H9 (cell line): ENCODE results near the gene PLEKHG3. TPM values are rescaled to one million over a fixed set of nuclear protein-coding genes. Genes with fewer than 3 reads are reported as not detected.

ENCODE experiments used
- DNase-seq: peaks from one replicate; pipeline ENCODE4 v3.0.0-alpha.2; 2017
- H2AFZ ChIP-seq: one replicate; pipeline ENCODE4 v1.6.1; 2013; ENCODE audit warnings: mild to moderate bottlenecking, low read length, control low read depth, moderate library complexity
- H2AK5ac ChIP-seq: 2 replicates; pipeline ENCODE4 v1.6.1; 2013; ENCODE audit warnings: low read length, control low read depth, mixed read lengths; ENCODE audit not compliant: insufficient read length
- H2BK120ac ChIP-seq: one replicate; pipeline ENCODE4 v1.6.1; 2013; ENCODE audit warnings: low read depth, mild to moderate bottlenecking, low read length, control low read depth, inconsistent platforms; ENCODE audit not compliant: poor library complexity, severe bottlenecking
- H2BK12ac ChIP-seq: 2 replicates; pipeline ENCODE4 v1.6.1; 2013; ENCODE audit warnings: low read length, control low read depth, mixed read lengths, low read depth; ENCODE audit not compliant: insufficient read length
- H2BK15ac ChIP-seq: 2 replicates; pipeline ENCODE4 v1.6.1; 2013; ENCODE audit warnings: low read depth, low read length, control low read depth
- H2BK20ac ChIP-seq: one replicate; pipeline ENCODE4 v1.6.1; 2013; ENCODE audit warnings: low read depth, mild to moderate bottlenecking, low read length, control low read depth, inconsistent platforms; ENCODE audit not compliant: poor library complexity, severe bottlenecking
- H2BK5ac ChIP-seq: 2 replicates; pipeline ENCODE4 v1.6.1; 2013; ENCODE audit warnings: low read length, control low read depth, mixed read lengths; ENCODE audit not compliant: insufficient read length
- H3K14ac ChIP-seq: 2 replicates; pipeline ENCODE4 v1.6.1; 2013; ENCODE audit warnings: low read length, control low read depth; ENCODE audit not compliant: insufficient read depth
- H3K18ac ChIP-seq: 2 replicates; pipeline ENCODE4 v1.6.1; 2013; ENCODE audit warnings: low read depth, mild to moderate bottlenecking, mixed read lengths, low read length, control low read depth; ENCODE audit not compliant: insufficient read length
- H3K23ac ChIP-seq: 2 replicates; pipeline ENCODE4 v1.6.1; 2013; ENCODE audit warnings: low read length, control low read depth, mixed read lengths, low read depth; ENCODE audit not compliant: insufficient read length
- H3K23me2 ChIP-seq: 2 replicates; pipeline ENCODE4 v1.6.1; 2013; ENCODE audit warnings: low read depth, mild to moderate bottlenecking, mixed read lengths, low read length, control low read depth; ENCODE audit not compliant: insufficient read length, poor library complexity, severe bottlenecking
- H3K27ac ChIP-seq: 2 replicates; pipeline ENCODE4 v1.5.1; 2013; ENCODE audit warnings: low read length, control low read depth, mixed read lengths, low read depth; ENCODE audit not compliant: insufficient read length
- H3K27me3 ChIP-seq: 2 replicates; pipeline ENCODE4 v1.6.1; 2013; ENCODE audit warnings: low read length, control low read depth, inconsistent platforms; ENCODE audit not compliant: insufficient read depth
- H3K4ac ChIP-seq: 2 replicates; pipeline ENCODE4 v1.6.1; 2013; ENCODE audit warnings: low read depth, mild to moderate bottlenecking, control low read depth, inconsistent platforms, low read length, moderate library complexity
- H3K4me1 ChIP-seq: 2 replicates; pipeline ENCODE4 v1.6.1; 2013; ENCODE audit warnings: low read length, control low read depth, inconsistent platforms; ENCODE audit not compliant: insufficient read depth
- H3K4me2 ChIP-seq: 2 replicates; pipeline ENCODE4 v1.6.1; 2013; ENCODE audit warnings: low read length, control low read depth, mixed read lengths; ENCODE audit not compliant: insufficient read length, insufficient read depth
- H3K56ac ChIP-seq: 2 replicates; pipeline ENCODE4 v1.6.1; 2013; ENCODE audit warnings: low read depth, mild to moderate bottlenecking, mixed read lengths, low read length, control low read depth; ENCODE audit not compliant: insufficient read length
- H3K79me1 ChIP-seq: 2 replicates; pipeline ENCODE4 v1.6.1; 2013; ENCODE audit warnings: low read depth, mild to moderate bottlenecking, moderate library complexity, low read length, control low read depth, inconsistent platforms; ENCODE audit not compliant: insufficient read depth, poor library complexity, severe bottlenecking
- H3K79me2 ChIP-seq: 2 replicates; pipeline ENCODE4 v1.6.1; 2013; ENCODE audit warnings: low read length, control low read depth, inconsistent platforms; ENCODE audit not compliant: insufficient read depth
- H3K9ac ChIP-seq: 2 replicates; pipeline ENCODE4 v1.6.1; 2013; ENCODE audit warnings: low read length, control low read depth, mixed read lengths; ENCODE audit not compliant: insufficient read length; ENCODE audit errors: extremely low read depth
- H3K9me3 ChIP-seq: one replicate; pipeline ENCODE4 v1.6.1; 2013; ENCODE audit warnings: low read depth, low read length, inconsistent platforms; ENCODE audit not compliant: control insufficient read depth
- H3T11ph ChIP-seq: one replicate; pipeline ENCODE4 v1.6.1; 2013; ENCODE audit warnings: mild to moderate bottlenecking, low read length, control low read depth, inconsistent platforms
- H4K20me1 ChIP-seq: one replicate; pipeline ENCODE4 v1.6.1; 2013; ENCODE audit not compliant: control insufficient read depth, insufficient read length, insufficient read depth
- H4K5ac ChIP-seq: 2 replicates; pipeline ENCODE4 v1.6.1; 2013; ENCODE audit warnings: low read depth, mild to moderate bottlenecking, mixed read lengths, low read length, control low read depth; ENCODE audit not compliant: insufficient read length
- H4K8ac ChIP-seq: replicated peaks from 2 replicates; pipeline ENCODE4 v1.6.1; 2013; ENCODE audit warnings: low read length, control low read depth, mixed read lengths, low read depth; ENCODE audit not compliant: insufficient read length
- H4K91ac ChIP-seq: 2 replicates; pipeline ENCODE4 v1.6.1; 2013; ENCODE audit warnings: low read depth, mild to moderate bottlenecking, moderate library complexity, mixed read lengths, low read length, control low read depth; ENCODE audit not compliant: insufficient read length
- H3K27ac Mint-ChIP-seq, 3 experiments: 2 replicates in 2 of 3; 3 replicates in 1 of 3; pipeline ENCODE4 v1.8.0; 2020 to 2021; ENCODE audit warnings: mixed read lengths in 3 of 3, mild to moderate bottlenecking in 1 of 3, moderate library complexity in 1 of 3
- H3K27me3 Mint-ChIP-seq: 2 replicates; pipeline ENCODE4 v1.8.0; 2021; ENCODE audit warnings: low read depth, mild to moderate bottlenecking, moderate library complexity, mixed read lengths
- H3K36me3 Mint-ChIP-seq, 3 experiments: 2 replicates in 2 of 3; 3 replicates in 1 of 3; pipeline ENCODE4 v1.8.0; 2020 to 2021; ENCODE audit warnings: low read depth in 3 of 3, mixed read lengths in 3 of 3; ENCODE audit not compliant: insufficient read depth in 1 of 3
- H3K4me1 Mint-ChIP-seq, 2 experiments: 2 replicates each; pipeline ENCODE4 v1.8.0; 2020; ENCODE audit warnings: mixed read lengths in 2 of 2
- H3K4me3 Mint-ChIP-seq, 2 experiments: 2 replicates in 1 of 2; 3 replicates in 1 of 2; pipeline ENCODE4 v1.8.0; 2020 to 2021; ENCODE audit warnings: mild to moderate bottlenecking in 2 of 2, mixed read lengths in 2 of 2, moderate library complexity in 1 of 2
- H3K9me3 Mint-ChIP-seq, 2 experiments: 2 replicates in 1 of 2; 3 replicates in 1 of 2; pipeline ENCODE4 v1.8.0; 2020; ENCODE audit warnings: mild to moderate bottlenecking in 2 of 2, mixed read lengths in 2 of 2, moderate library complexity in 1 of 2
- WGBS: extraction: QIAGEN DNeasy Blood & Tissue Kit; methylation state at CpG from one replicate; pipeline ENCODE4 v1.1.7; 2013; ENCODE audit warnings: missing lambda C conversion rate, low lambda C conversion rate, mixed read lengths; ENCODE audit not compliant: insufficient read length; ENCODE audit errors: extremely low coverage; 5-methylcytosine and 5-hydroxymethylcytosine counted together
- total RNA-seq: library from RNA; stranded (reverse); gene quantifications from 2 replicates; pipeline ENCODE4 v1.2.1, GENCODE V29; 2021
- TF ChIP-seq, protein P1 (sequence below): fragments of 200-600 bp; sonication (generic); conservative IDR thresholded peaks from 3 replicates; pipeline ENCODE4 v1.8.0; 2021; ENCODE audit warnings: antibody characterized with exemption, mild to moderate bottlenecking

Gene PLEKHG3
- total RNA-seq, 1 experiment from 2014 or later: 48.5 TPM

DNA sequence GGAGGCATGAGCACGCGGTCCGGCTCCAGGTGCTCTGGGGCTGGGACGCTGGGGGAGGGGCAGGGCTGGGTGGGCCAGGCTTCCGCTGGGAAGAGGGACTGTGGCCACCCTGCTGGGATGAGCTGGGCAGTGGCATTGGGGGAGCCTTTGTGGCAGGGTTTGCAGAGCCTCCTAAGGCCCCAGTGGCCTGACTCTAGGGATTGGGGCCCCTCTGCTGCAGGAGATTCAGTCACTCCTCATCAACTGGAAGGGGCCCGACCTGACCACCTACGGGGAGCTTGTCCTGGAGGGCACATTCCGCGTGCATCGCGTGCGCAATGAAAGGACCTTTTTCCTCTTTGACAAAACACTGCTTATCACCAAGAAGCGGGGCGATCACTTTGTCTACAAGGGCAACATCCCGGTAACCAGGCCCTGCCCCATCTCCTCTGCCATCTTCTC, 26.9 kb downstream of the PLEKHG3 start:
- no peaks in the 10 kb centered on the region for H4K20me1 ChIP-seq
- no peak overlapping the region for H3K56ac ChIP-seq
- no peak overlapping the region for H2BK120ac ChIP-seq
- no CpG with 5 or more reads among the region's 15 CpGs for WGBS
- no peak overlapping the region for H3K14ac ChIP-seq
- H2AK5ac ChIP-seq: no peak overlapping the region
- no peak overlapping the region for H3K27ac Mint-ChIP-seq
- no peaks in the 10 kb centered on the region for H3K79me2 ChIP-seq
- no peak overlapping the region for H3K23ac ChIP-seq
- no peak overlapping the region for H3K27ac ChIP-seq
- peaks cover 35 to 64% (median 62%) of the 10 kb centered on the region in 3 experiments; a peak in 6 of 7 replicates for H3K36me3 Mint-ChIP-seq
- no peaks in the 10 kb centered on the region for H3K9me3 ChIP-seq
- no peak overlapping the region for H2BK15ac ChIP-seq
- no peak overlapping the region for H2AFZ ChIP-seq
- H3K9me3 Mint-ChIP-seq: no peaks in the 10 kb centered on the region
- H3K4me2 ChIP-seq: no peak overlapping the region
- no peak overlapping the region for H4K5ac ChIP-seq
- H3T11ph ChIP-seq: no peak overlapping the region
- peaks cover 3% of the 10 kb centered on the region; the same call in 1 of the 2 replicates for H3K4me1 ChIP-seq
- H3K4me3 Mint-ChIP-seq: no peak overlapping the region
- no peak for DNase-seq
- H3K27me3 ChIP-seq: no peaks in the 10 kb centered on the region
- no peak overlapping the region for H2BK5ac ChIP-seq
- no peak overlapping the region for H3K9ac ChIP-seq
- no peaks in the 10 kb centered on the region for H3K79me1 ChIP-seq
- H2BK12ac ChIP-seq: no peak overlapping the region
- H4K91ac ChIP-seq: no peak overlapping the region
- TF ChIP-seq, protein P1, sequence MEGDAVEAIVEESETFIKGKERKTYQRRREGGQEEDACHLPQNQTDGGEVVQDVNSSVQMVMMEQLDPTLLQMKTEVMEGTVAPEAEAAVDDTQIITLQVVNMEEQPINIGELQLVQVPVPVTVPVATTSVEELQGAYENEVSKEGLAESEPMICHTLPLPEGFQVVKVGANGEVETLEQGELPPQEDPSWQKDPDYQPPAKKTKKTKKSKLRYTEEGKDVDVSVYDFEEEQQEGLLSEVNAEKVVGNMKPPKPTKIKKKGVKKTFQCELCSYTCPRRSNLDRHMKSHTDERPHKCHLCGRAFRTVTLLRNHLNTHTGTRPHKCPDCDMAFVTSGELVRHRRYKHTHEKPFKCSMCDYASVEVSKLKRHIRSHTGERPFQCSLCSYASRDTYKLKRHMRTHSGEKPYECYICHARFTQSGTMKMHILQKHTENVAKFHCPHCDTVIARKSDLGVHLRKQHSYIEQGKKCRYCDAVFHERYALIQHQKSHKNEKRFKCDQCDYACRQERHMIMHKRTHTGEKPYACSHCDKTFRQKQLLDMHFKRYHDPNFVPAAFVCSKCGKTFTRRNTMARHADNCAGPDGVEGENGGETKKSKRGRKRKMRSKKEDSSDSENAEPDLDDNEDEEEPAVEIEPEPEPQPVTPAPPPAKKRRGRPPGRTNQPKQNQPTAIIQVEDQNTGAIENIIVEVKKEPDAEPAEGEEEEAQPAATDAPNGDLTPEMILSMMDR: no peak
- no peaks in the 10 kb centered on the region for H3K27me3 Mint-ChIP-seq
- H2BK20ac ChIP-seq: no peak overlapping the region
- H3K23me2 ChIP-seq: no peaks in the 10 kb centered on the region
- no peak overlapping the region for H3K4ac ChIP-seq
- no peak overlapping the region for H3K18ac ChIP-seq
- no peak overlapping the region for H4K8ac ChIP-seq
- peaks cover 28% of the 10 kb centered on the region in 2 experiments for H3K4me1 Mint-ChIP-seq
